Measurements from ENCODE around the gene SLC22A1. TPM values are rescaled to one million over a fixed set of nuclear protein-coding genes. Genes with fewer than 3 reads are reported as not detected.
"Not testable (repeated sequence)": the region's sequence is repeated elsewhere in the genome, so short reads cannot be mapped to it uniquely, and the experiment has no call there.

SLC22A1 gene
- total RNA-seq, 2 experiments from 2014 or later = 0.16 to 0.87 TPM

- Mint-ChIP-seq H3K4me1 (ENCODE audit: low read depth) (peaks cover 17% of the 10 kb centered on the region), H3K9me3 (ENCODE audit: insufficient read depth) (no peaks in the 10 kb centered on the region), H3K36me3 (ENCODE audit: low read depth) (peaks cover 78% of the 10 kb centered on the region), H3K27ac (peak overlapping the region; percentile 27), H3K27me3 (ENCODE audit: low read depth) (no peaks in the 10 kb centered on the region), H3K4me3 (no peak overlapping the region)
- no peak for ATAC-seq
- ChIA-PET POLR2A (no interaction called here), CTCF (no interaction called here)
- DNase-seq = no peak
These were observed 35.7 kb upstream of the SLC22A1 start for GRCh38 chr6:160085713-160086505.

- H3K36me3 Mint-ChIP-seq (ENCODE audit: low read depth) = peaks cover 72% of the 10 kb centered on the region
- DNase-seq (no peak), ATAC-seq (no peak)
- no peaks in the 10 kb centered on the region for H3K27me3 Mint-ChIP-seq (ENCODE audit: low read depth)
- H3K4me1 Mint-ChIP-seq (ENCODE audit: low read depth) = peaks cover 17% of the 10 kb centered on the region
- ChIA-PET POLR2A (no interaction called here), CTCF (interaction anchor here (1.7 kb wide), 1 partner anchor 51 kb away, joined by 5 read pairs; no protein-coding TSS in a partner anchor)
- H3K27ac Mint-ChIP-seq = no peak overlapping the region
- no peaks in the 10 kb centered on the region for H3K9me3 Mint-ChIP-seq (ENCODE audit: insufficient read depth)
- no peak overlapping the region for H3K4me3 Mint-ChIP-seq
These were observed 34.9 kb upstream of the SLC22A1 start for GRCh38 chr6:160086754-160087153.

GRCh38 chr6:160088069-160088783 lies 33.4 kb upstream of the SLC22A1 start:
- H3K36me3 Mint-ChIP-seq (ENCODE audit: low read depth) = peaks cover 73% of the 10 kb centered on the region
- no peaks in the 10 kb centered on the region for H3K9me3 Mint-ChIP-seq (ENCODE audit: insufficient read depth)
- no peak overlapping the region for H3K4me3 Mint-ChIP-seq
- ChIA-PET CTCF (interaction anchor here (0.9 to 1.7 kb wide), 5 partner anchors 12 to 367 kb away, joined by 3 to 7 read pairs (median 4); no protein-coding TSS in a partner anchor), POLR2A (interaction anchor here (1.1 kb wide), 1 partner anchor 11 kb away, joined by 3 read pairs; no protein-coding TSS in a partner anchor)
- no peak for ATAC-seq
- H3K4me1 Mint-ChIP-seq (ENCODE audit: low read depth) = peaks cover 17% of the 10 kb centered on the region
- H3K27me3 Mint-ChIP-seq (ENCODE audit: low read depth) = no peaks in the 10 kb centered on the region
- no peak for DNase-seq
- no peak overlapping the region for H3K27ac Mint-ChIP-seq

- Mint-ChIP-seq H3K27ac (no peak overlapping the region), H3K36me3 (ENCODE audit: low read depth) (peaks cover 73% of the 10 kb centered on the region), H3K4me1 (ENCODE audit: low read depth) (peaks cover 17% of the 10 kb centered on the region), H3K9me3 (ENCODE audit: insufficient read depth) (no peaks in the 10 kb centered on the region), H3K4me3 (no peak overlapping the region), H3K27me3 (ENCODE audit: low read depth) (no peaks in the 10 kb centered on the region)
- DNase-seq (no peak), ATAC-seq (no peak)
- ChIA-PET POLR2A (interaction anchor here (1.1 kb wide), 1 partner anchor 12 kb away, joined by 3 read pairs; no protein-coding TSS in a partner anchor), CTCF (interaction anchor here (0.9 to 1.6 kb wide), 4 partner anchors 13 to 366 kb away, joined by 3 to 7 read pairs (median 4); no protein-coding TSS in a partner anchor)
These were observed 32.7 kb upstream of the SLC22A1 start for GRCh38 chr6:160088784-160089533.

DNA sequence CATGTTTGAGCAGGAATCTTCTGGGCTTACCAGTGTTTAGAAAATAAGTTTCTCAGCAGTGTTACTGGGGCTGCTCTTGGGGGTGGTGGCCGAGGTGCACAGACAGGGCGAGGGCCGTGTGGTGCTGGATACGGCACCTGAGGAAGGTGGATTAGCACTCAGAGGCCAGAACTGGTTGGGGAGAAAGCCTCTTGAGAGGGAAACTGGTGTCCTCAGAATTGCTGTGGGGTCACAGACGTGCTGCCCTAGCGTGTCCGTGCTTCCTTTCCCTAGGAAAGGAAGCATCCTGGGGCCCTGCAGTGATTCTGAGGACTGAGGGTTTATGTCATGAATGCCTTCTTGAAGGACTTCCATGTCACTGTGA lies 32.1 kb upstream of the SLC22A1 start:
- DNase-seq (no peak), ATAC-seq (no peak)
- Mint-ChIP-seq H3K36me3 (ENCODE audit: low read depth) (peaks cover 73% of the 10 kb centered on the region), H3K4me3 (no peak overlapping the region), H3K9me3 (ENCODE audit: insufficient read depth) (no peaks in the 10 kb centered on the region), H3K27me3 (ENCODE audit: low read depth) (no peaks in the 10 kb centered on the region), H3K4me1 (ENCODE audit: low read depth) (peaks cover 15% of the 10 kb centered on the region), H3K27ac (no peak overlapping the region)
- CTCF ChIA-PET = interaction anchor here (1.1 kb wide), 1 partner anchor 17 kb away, joined by 3 read pairs; no protein-coding TSS in a partner anchor
- POLR2A ChIA-PET = interaction anchor here (1.1 kb wide), 1 partner anchor 12 kb away, joined by 3 read pairs; no protein-coding TSS in a partner anchor

- H3K27ac Mint-ChIP-seq; H3K9me3 Mint-ChIP-seq (ENCODE audit: insufficient read depth); H3K4me3 Mint-ChIP-seq; DNase-seq; H3K4me1 Mint-ChIP-seq (ENCODE audit: low read depth); CTCF ChIA-PET; H3K27me3 Mint-ChIP-seq (ENCODE audit: low read depth); POLR2A ChIA-PET; ATAC-seq: not testable (repeated sequence)
- H3K36me3 Mint-ChIP-seq (ENCODE audit: low read depth) = peaks cover 69% of the 10 kb centered on the region
These were observed 31.0 kb upstream of the SLC22A1 start for GRCh38 chr6:160090442-160091239.

DNA sequence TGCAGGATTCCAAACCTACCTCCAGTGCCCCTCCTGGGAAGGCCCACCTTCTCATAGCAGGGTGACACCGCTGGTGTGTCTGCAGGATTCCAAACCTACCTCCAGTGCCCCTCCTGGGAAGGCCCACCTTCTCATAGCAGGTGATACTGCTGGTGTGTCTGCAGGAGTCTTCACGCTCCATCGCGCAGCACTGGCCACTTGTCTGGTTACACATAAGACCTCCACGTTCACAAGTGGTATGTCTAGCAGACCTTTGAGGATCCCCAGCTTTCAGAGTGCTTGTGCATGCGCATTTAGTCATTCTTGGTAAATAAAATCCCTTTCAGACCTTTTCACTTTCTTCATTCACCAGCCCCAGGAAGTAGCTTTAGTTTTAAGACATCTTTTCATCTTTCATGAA lies 29.4 kb upstream of the SLC22A1 start:
- CTCF ChIA-PET = interaction anchor here (1.1 kb wide), 1 partner anchor 363 kb away, joined by 3 read pairs; no protein-coding TSS in a partner anchor
- H3K9me3 Mint-ChIP-seq (ENCODE audit: insufficient read depth); DNase-seq; H3K27ac Mint-ChIP-seq; H3K27me3 Mint-ChIP-seq (ENCODE audit: low read depth); ATAC-seq; POLR2A ChIA-PET; H3K4me3 Mint-ChIP-seq; H3K4me1 Mint-ChIP-seq (ENCODE audit: low read depth): not testable (repeated sequence)
- peaks cover 67% of the 10 kb centered on the region for H3K36me3 Mint-ChIP-seq (ENCODE audit: low read depth)

GRCh38 chr6:160092602-160093001 lies 29.0 kb upstream of the SLC22A1 start:
- Mint-ChIP-seq H3K27ac (peak overlapping the region; percentile 30), H3K9me3 (ENCODE audit: insufficient read depth) (no peaks in the 10 kb centered on the region), H3K27me3 (ENCODE audit: low read depth) (no peaks in the 10 kb centered on the region), H3K4me3 (no peak overlapping the region), H3K36me3 (ENCODE audit: low read depth) (peaks cover 70% of the 10 kb centered on the region), H3K4me1 (ENCODE audit: low read depth) (no peaks in the 10 kb centered on the region)
- ChIA-PET POLR2A (no interaction called here), CTCF (interaction anchor here (1.1 kb wide), 1 partner anchor 363 kb away, joined by 3 read pairs; no protein-coding TSS in a partner anchor)
- DNase-seq = no peak
- no peak for ATAC-seq

DNA sequence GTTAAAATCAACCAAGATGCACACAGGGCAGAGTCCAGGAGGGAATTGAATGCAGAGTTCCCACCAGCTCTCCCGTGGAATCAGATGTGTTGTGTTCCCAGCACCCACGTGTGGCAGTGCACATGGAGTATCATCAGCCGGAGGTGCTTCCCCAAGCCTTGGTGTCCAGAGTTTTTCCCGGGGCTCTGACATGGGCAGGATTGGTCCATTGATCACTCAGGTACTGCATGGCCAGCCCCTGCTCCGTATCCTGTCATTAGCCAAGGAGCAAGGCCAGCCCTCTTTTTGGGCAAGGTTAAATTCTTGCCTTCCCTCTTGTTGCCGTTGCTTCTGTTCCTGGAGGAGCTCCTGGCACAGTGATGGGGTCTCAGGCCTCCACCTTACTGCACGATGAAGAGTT lies 28.6 kb upstream of the SLC22A1 start:
- H3K27ac Mint-ChIP-seq = no peak overlapping the region
- POLR2A ChIA-PET = no interaction called here
- ATAC-seq = no peak
- peaks cover 1% of the 10 kb centered on the region for H3K4me1 Mint-ChIP-seq (ENCODE audit: low read depth)
- CTCF ChIA-PET = interaction anchor here (1.1 kb wide), 1 partner anchor 362 kb away, joined by 3 read pairs; no protein-coding TSS in a partner anchor
- no peak overlapping the region for H3K4me3 Mint-ChIP-seq
- no peaks in the 10 kb centered on the region for H3K27me3 Mint-ChIP-seq (ENCODE audit: low read depth)
- DNase-seq = no peak
- peaks cover 71% of the 10 kb centered on the region for H3K36me3 Mint-ChIP-seq (ENCODE audit: low read depth)
- no peaks in the 10 kb centered on the region for H3K9me3 Mint-ChIP-seq (ENCODE audit: insufficient read depth)

DNA sequence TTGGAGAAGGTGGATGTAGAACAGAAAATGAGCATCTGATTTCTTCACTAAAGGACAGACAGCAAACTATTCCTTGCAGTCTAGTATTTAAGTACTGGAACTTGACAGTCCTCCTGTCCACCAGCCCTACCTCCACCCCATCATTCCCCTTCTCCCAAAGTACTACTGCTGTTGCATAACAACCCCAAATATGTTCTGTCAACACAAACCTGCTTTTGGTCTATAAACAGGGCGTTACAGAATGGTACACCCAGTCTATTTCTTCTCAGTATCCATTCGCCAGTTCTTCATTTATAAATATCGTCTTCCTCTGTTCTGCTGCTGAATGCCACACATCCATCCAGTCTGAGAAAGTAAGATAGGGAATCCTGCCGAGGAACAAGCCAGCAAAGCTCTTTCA lies 27.7 kb upstream of the SLC22A1 start:
- no peaks in the 10 kb centered on the region for H3K9me3 Mint-ChIP-seq (ENCODE audit: insufficient read depth)
- no peak for DNase-seq
- ChIA-PET CTCF (no interaction called here), POLR2A (no interaction called here)
- no peaks in the 10 kb centered on the region for H3K27me3 Mint-ChIP-seq (ENCODE audit: low read depth)
- no peak overlapping the region for H3K27ac Mint-ChIP-seq
- peaks cover 73% of the 10 kb centered on the region for H3K36me3 Mint-ChIP-seq (ENCODE audit: low read depth)
- H3K4me3 Mint-ChIP-seq = no peak overlapping the region
- H3K4me1 Mint-ChIP-seq (ENCODE audit: low read depth) = peaks cover 5% of the 10 kb centered on the region
- no peak for ATAC-seq
